NCI-H187 treated with DMSO at 0.1 percent for 48 hours (cell line): ENCODE results near the gene ANGPTL2.
"Not testable (repeated sequence)": the region's sequence is repeated elsewhere in the genome, so short reads cannot be mapped to it uniquely, and the experiment has no call there.

ENCODE experiments used
- DNase-seq: peaks from one replicate; lab custom pipeline; 2025; lab: John Stamatoyannopoulos, UW

ANGPTL2 gene

DNA sequence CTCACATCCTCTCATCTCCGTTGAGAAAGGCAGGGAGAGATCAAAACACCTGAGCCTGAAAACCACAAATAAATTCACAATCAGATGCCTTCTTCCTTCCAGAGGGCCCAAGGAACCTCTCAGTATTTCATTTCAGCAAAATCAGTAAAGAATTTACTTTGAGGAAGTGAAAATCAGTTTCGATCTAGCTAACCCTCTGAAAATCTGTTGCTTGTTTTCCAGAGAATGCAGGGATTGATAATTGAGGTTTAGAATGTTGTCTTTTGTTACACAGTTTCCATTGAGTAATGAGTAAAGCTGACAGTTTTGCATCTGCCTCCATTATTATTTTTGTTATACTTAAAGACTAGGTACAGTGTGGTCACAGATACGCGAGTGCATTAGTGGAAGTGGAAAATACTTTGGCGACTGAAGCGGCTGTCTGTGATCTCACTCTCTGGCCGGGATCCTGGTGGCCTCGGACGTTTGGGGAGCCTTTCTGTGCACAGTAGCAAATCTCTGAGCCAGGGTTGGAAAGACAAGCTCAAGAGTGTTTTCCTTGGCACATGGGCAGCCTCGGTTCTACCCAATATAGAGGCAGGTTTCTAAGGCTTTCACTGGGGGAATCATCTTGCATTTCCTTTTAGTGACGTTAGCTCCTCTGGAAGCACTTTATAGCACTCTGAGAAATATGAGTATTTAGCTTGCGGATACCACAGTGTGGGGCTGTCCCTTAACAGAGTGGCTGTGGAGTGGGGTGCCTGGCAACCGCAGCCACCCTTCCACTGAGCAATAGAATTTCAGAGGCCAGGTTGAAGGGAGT lies 32.2 kb upstream of the ANGPTL2 start:
- no peak for DNase-seq

DNA sequence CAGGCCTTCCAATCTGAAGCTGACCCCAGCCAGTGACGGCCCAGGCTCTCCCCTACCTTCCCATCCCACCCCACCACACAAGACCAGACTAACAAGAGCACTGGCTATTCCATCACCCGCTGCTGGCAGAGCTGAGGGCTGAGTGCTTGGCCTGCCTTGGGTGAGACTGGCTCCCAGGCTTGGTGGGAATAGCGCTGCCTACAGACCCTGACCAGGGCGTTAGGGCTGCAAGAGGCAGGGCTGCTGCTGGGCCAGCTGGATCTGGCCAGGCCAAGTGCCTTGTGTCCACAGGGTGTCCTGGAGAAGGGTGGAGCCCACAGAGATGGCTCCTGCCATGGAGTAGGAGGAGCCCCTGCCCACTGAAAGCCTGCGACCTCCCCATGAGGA lies 31.6 kb upstream of the ANGPTL2 start:
- no peak for DNase-seq

DNA sequence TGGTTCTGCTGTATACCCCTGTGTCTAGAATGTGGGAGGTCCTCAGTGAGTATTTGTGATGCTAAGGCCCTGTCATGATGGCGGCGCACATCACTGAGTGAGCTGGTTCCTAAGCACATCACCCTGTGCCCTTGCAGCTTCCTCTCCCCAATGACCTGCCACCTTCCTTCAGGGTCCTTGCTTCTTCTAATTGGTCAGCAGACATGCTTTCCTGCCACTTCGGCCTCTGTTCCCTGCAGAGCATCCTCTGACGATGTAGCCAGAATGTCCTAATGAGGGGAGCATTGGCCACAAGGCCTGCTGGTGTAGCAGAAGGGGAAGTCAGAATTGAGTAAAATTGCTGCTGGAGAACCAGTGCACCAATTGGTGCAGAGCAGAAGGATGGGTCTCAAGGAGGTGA lies 31.1 kb upstream of the ANGPTL2 start:
- DNase-seq: no peak

DNA sequence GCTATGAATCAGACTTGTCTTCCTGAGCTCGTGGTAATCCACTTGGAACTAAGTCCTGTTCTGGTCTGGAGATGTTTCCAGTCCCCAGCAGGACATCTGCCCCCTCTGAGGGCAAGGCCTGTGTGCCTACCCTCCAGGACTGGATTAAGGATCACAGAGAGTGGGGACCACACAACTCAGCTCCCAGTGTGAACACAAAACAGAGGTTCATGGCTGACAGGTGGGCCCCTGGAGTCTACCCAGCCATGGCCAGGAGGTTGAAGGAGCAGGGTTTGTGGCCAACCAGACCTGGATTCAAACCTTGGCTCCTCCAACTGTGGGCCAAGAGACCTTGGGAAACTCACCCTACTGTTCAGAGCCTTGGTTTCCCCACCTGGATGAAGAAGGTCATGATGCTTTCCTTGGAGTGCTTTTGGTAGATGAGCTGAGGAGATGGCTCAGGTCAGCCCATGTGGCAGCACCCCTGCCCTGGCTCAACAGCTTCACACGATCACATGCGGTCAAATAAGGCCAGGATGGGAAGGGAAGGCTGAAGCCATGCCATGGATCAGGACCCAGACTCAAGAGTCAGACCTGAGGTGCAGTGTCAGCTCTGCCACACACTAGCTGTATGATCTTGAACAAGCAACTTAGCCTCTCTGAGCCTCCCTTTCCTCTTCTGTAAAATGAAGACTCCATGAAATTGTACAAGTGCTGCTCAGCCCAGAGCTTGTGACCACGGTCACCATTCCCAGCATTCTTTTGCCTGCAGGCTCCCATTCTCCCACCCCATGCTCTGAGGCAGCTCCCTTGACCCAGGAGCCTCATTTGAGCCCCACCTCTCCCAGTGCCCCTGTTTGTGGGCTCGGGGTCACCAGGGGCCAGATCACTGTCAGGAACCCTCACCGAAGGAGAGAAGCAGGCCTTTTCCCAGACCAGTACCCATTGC lies 27.3 kb upstream of the ANGPTL2 start:
- no peak for DNase-seq

DNA sequence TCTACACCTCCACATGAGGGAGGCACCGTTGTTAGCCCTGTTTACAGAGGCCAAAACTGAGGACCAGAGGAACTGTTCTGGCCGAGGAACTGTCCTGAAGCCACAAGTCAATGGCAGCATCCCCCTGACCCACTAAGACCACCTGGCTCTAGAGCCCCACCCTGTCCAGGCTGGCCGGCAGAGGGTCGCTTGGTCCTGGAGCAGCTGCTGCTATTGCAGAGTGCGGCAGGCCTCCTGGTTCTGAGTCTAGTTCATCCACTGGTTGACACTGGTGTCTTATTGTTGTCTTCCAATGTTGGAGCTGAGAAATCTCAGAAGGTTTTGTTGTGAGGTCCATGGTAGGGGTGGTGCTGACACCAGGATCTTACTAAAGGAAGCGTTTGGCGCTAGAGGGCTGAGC lies 26.6 kb upstream of the ANGPTL2 start:
- DNase-seq: no peak

DNA sequence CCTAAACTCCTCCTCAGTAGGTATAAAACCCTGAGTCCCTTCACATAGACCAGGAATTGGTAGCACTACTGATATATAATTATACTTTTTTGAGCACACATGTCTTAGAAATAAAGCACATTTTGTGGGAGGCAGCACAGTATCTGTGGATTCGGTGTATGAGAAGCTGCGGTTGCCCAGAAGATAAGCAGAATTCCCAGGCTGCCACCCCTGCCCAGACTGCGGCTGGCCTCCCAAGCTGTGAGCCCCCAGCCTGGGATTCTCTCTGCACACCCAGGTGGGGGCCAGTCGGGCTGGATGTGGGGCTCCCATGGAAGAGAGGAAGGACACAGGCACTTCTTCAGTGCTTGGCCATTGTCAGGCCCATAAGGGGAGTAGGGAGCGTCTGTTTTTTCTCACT lies 25.6 kb upstream of the ANGPTL2 start:
- DNase-seq: no peak

DNA sequence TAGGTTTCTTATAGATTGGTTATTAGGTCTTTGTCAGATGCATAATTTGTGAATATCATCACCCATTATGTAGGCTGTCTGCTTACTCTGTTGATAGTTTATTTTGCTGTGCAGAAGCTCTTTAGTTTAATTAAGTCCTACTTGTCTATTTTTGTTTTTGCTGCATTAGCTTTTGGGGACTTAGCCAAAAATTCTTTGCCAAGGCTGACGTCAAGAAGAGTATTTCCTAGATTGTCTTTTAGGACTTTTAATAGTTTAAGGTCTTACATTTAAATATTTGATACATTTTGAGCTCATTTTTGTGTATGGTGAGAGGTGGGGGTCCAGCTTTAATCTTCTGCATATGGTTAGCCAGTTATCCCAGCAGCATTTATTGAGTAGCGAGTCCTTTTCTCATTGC lies 24.8 kb upstream of the ANGPTL2 start:
- DNase-seq: no peak

DNA sequence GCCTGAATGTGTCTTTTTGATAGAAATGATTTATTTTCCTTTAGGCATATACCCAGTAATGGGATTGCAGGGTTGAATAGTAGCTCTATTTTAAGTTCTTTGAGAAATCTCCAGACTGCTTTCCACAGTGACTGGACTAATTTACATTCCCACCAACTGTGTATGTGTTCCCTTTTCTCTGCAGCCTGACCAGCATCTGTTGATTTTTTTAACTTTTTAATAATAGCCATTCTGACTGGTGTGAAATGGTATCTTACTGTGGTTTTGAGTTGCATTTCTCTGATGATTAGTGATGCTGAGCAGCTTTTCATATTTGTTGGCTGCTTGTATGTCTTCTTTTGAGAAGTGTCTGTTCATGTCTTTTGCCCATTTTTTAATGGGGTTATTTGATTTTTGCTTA lies 24.4 kb upstream of the ANGPTL2 start:
- not testable (repeated sequence) for DNase-seq

DNA sequence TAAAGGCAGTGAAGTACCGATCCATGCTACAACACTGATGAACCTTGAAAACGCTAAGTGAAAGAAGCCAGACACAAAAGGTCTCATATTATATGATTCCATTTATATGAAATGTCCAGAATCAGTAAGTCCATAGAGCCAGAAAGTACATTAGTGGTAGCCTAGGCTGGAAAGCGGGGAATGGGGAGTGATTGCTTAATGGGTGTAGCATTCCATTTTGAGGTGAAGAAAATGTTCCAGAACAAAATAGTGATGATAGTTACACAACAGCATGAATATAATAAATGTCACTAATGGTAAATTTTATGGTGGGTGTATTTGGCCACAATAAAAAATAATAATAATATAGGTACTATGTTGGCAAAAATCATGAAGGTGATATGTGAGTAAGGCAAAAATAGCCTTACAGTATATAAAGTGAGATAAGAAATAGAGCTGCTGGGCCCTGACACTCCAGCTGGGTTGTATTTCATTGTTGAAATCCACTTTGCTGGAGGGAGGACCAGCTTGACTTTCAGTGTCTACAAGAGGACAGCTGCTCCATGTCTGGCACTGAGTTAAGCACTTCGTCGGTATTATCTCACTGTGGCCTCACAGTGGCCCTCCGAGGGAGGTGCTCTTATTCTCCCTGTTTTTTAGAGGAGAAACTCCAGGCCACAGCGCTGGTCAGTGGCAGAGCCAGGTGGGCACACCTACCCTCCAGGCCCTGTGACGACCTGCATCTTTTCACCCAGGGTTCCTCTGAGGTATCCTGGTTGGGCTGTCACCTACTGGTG lies 22.4 kb upstream of the ANGPTL2 start:
- DNase-seq: no peak

DNA sequence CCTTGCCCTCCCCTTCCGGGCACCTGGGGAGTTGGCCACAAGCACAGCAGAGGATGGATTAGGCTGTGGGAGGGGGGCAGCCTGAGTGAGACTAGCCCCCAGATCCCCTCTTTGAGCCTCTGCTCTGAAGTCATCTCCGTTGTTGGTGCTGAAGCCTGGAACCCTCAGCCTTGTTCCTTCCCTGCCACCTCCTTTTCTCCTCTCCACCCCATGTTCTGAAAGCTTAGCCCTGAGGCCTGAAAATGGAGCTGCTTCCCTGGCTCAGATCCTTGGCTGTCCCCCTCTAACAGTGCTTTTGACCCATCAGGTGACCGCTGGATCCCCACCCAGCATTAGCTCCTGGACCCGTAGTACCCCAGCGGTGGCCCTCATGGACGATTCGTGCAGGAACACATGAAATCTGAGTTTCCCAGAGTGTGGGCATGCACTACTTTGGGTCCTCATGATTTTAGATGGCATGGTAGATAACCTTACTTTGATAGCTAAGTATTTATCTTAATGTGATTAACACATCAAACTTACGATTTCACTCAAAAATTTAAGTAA lies 21.6 kb upstream of the ANGPTL2 start:
- no peak for DNase-seq

DNA sequence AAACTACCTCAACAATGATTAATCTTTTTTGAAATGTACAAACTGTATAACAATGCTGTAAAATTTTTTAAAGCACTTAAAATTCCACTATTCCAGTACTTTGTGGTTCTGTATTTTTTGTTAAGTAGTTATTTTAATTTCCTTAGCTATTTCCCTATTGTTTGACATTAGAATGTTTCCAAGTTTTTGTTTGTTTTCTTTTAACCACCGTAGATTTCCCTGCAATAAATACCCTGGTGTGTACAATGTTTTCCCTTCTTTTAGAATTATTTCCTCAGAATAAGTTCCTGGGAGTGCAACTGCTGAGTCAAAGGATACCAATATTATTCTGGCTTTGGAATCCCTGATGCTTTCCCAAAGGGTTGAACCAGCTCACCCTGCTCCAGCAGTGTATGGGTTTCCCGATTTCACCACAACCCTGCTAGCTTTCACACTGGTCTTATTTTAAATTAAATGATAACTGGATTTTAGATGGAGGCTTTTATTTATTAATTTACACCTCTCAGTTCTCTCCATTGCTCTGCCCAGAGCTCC lies 20.6 kb upstream of the ANGPTL2 start:
- DNase-seq: no peak

DNA sequence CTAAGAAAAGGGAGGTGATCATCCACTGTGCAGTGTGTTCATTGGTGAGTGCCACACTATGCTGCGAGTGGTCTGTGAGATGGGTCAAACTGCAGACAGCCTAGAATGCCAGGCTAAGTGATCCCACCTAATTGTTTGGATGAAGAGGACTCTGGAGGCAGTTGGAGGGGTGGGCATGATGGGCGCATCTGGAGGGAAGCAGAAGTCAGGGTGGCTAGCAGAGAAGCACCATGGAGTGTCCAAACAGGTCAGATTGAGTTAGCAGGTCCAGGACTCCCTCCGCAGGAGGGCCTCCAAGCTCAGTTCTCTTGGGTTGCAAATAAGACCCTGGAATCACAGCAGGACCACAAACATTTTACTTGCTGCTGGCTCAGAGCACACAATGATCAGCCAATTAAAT lies 19.9 kb upstream of the ANGPTL2 start:
- DNase-seq: no peak

DNA sequence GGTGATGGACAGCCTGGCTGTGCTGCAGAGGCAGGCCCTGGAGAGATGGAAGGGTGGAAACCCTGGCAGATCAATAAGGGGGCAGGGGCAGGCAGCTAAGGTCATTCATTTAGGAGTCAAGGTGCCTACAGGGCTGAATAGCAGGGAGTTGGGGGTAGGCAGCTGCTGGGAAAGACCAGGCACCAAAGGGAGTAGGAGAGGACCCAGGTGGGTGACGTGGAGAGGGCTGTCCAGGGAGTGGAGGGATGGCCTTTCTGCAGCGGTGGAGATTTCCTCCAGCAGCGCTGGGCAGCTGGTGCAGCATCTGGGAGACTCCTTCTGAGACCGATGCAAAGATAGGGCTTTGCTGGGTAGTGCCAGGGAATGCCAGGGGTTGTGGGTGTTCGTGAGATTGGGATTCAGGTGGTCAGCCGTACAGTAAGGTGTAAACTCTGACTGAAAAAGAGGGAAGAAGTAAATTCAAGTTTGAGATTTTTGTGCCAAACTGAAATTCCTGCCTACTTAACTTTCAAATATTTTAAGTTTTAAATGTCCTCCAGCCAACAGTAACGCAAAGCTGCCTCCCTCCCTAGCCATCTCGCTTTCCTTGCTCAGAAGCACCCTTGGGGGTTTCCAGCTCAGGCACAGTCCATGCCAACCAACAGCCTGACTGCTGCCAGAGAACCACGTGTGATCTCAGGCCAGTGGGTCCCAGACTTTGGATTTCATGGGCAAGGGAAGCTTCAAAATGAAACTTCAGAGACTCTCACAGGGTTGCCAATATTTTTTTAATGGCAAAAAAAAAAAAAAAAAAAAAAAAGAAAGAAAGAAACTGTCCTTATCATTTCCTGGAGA lies 18.6 kb upstream of the ANGPTL2 start:
- no peak for DNase-seq

DNA sequence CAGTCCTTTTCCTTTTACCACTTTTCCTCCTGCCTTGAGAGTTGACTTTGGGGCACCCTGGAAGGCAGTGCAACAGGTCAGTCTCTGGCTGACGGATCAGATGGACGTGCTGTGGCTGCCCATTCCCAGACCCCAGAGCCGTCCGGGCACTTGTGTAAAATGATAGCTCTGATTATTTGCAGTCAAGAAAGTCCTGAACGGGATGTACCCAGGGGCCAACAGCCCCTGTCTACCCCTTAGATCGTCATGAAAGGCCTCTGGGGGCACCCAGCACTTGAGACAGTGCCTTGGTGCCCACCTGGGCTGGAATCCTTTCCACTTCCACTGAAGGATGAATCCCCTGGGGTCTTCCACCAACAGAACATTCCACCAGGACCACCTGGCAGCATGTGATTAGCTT lies 17.7 kb upstream of the ANGPTL2 start:
- no peak for DNase-seq

DNA sequence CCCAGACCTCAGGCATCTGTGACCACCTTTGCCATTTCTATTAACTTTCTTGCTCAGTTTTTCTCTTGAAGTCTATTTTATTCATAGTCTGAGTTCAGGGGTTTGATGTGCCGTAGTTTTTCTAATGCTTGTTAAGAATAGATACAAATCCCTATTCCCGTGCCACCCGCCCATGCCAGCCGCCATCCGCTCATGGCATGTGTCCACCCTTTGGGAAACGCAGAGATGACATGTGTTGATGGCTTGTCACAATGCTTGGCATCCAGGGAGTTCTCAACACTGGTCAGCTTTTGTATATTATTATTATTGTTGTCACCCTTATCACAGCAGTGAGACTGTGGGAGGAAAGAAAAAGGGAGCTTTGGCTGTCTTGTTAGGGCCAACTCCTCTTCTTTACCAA lies 17.3 kb upstream of the ANGPTL2 start:
- no peak for DNase-seq

DNA sequence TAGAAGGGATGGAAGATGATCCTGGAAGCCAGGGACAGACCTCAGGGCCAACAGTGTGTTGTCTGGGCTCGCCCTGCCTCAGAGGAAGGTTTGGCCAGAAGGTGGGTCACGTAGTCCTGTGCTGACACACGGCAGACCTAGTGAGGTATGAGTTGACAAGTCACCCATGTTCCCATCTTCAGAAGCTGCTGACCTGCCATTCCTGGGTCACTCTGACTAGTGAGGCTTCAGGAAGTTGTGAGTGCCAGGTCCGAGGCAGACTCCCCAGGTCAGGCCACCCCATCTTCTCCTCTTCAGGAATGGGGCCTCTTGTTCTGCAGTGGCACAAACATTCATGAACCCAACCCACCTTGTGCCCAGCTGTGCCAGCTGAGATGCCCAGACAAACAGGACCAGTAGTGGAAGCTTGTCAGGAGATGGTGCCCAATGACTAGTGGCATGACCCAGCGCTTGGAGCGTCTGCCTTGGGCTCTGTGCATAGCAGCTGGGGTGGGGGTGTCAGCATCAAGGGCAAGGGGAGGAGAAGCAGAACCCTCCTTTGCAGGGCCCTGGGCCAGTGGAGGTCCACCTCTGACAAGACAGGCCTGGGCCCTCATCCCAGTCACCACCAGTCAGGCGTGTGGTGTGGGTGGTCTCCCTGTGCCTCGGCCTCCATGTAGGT lies 16.8 kb upstream of the ANGPTL2 start:
- no peak for DNase-seq

DNA sequence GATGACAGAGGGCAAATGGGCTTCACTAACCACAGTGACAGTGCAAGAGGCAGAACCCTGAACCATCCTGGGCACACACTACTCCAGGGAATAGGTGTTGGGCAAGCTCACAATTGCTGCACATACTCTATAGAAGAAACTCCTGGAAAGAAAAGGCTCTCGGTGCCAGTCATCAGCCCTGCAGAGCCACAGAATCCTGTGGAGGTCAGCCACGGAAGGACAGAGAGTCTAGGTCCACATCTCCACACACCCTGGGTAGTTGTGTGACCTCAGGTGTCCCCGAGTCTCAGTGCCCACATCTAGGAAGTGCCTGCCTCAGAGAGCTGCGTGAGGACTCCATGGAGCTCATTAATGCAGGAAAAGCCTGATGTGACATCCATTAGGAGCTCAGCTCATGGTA lies 16.0 kb upstream of the ANGPTL2 start:
- DNase-seq: no peak

DNA sequence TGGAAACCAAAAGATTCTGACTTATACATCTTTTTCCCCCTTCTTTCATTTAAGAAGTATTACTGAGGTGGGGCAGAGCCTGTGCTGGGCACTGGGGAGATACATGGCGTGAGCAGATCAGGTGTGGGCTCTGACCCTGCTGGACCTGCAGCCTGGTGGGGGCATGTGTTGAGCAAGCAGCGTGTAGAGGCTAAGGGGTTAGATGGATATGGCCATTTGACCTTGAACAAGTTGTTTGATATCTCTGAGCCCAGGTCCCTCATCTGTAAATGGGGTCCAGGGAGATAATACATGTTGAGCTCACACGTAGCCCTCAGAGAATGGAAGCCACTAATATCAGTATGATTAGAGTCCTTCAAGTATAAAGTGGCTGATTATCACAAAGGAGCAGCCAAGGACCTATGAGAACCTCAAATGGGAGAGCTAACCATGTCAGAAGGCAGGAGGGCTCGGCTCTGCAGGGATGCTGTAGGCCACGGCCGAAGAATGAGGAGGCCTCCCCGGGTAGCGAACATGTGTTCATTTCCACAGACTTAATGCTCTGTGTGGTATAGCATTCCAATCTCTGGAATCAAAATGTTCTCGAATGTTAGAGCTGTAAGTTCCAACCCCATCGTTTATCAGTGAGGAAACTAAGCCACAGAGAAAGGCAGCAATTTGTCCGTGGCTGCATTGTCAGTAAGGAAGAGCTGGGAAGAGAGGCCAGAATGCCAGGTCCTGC lies 15.4 kb upstream of the ANGPTL2 start:
- no peak for DNase-seq

DNA sequence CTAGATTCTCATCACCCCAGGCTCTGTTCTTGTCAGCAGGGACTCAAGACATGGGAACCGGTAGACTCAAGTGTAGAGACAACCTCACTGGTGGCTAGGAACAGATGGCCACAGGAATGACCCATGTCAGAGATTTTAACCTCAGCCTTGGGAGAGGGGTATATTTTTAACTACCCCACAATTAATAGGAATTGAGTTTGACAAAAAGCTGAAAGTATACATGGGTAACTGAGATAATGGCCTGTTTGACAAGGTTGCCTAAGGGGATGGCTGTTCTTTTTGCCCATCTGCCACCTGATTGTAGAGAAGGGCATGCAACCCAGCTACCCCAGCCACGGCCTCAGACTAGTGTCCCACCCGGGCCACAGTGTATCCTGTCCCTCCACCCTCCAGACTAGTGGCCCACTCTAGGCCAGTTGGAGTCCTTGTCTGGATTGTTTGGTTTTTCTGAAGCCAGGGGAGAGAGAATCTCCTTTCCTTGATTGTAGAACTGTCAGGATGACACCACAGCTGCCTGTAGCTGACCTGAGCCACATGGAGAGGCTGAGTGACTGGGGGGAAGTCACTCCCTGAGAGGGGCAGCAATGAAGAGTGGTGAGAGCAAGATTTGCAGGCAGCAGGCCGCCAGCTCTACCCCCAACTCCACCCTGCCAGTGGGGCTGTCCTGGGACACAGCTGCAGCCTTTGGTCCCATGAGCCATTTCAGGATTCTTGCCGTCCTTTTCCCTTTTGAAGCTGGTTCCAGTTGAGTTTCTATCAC lies 14.6 kb upstream of the ANGPTL2 start:
- no peak for DNase-seq
